Heart left ventricle (tissue), 16 donors: Measurements from ENCODE around the gene KRT16. TPM values are rescaled to one million over a fixed set of nuclear protein-coding genes. Genes with fewer than 3 reads are reported as not detected.
"Not testable (repeated sequence)": the region's sequence is repeated elsewhere in the genome, so short reads cannot be mapped to it uniquely, and the experiment has no call there.

ENCODE experiments used
- ATAC-seq, 4 donors: fragments of 200-7000 bp; cut with Tn5 transposase; one replicate each; pipeline ENCODE4 v1.9.1; 2020 to 2022; ENCODE audit warnings: moderate library complexity in 4 of 4, mild to moderate bottlenecking in 3 of 4, moderate number of reproducible peaks in 1 of 4
- DNase-seq, 5 donors: peaks; one replicate each; pipeline ENCODE4 v3.0.0-alpha.2; 2020
- H3K27ac ChIP-seq, 12 donors: fragments of 200-600 bp; sonication (generic) in 4 of 12; one replicate each; pipeline versions ENCODE4 v1.5.0 to v1.8.0; 2016 to 2022; ENCODE audit warnings: mild to moderate bottlenecking in 2 of 12
- H3K27me3 ChIP-seq, 9 donors: fragments of 200-600 bp; sonication (generic) in 2 of 9; one replicate each; pipeline versions ENCODE4 v1.5.1 to v1.8.0; 2016 to 2022; ENCODE audit warnings: mild to moderate bottlenecking in 3 of 9
- H3K36me3 ChIP-seq, 9 donors: fragments of 200-600 bp; sonication (generic) in 2 of 9; one replicate each; pipeline versions ENCODE4 v1.5.0 to v1.8.0; 2018 to 2022; ENCODE audit warnings: mild to moderate bottlenecking in 2 of 9
- H3K4me1 ChIP-seq, 12 donors: fragments of 200-600 bp; sonication (generic) in 4 of 12; one replicate each; pipeline versions ENCODE4 v1.5.0 to v1.8.0; 2016 to 2022; ENCODE audit warnings: mild to moderate bottlenecking in 3 of 12
- H3K4me3 ChIP-seq, 12 donors: fragments of 200-600 bp; sonication (generic) in 4 of 12; one replicate each; pipeline versions ENCODE4 v1.5.0 to v1.8.0; 2017 to 2022; ENCODE audit warnings: mild to moderate bottlenecking in 9 of 12, moderate library complexity in 4 of 12
- H3K9me3 ChIP-seq, 12 donors: fragments of 200-600 bp; sonication (generic) in 4 of 12; one replicate each; pipeline versions ENCODE4 v1.5.0 to v1.8.0; 2016 to 2022; ENCODE audit warnings: mild to moderate bottlenecking in 1 of 12
- CTCF ChIP-seq, 12 donors: fragments of 200-600 bp; sonication (generic) in 4 of 12; IDR thresholded peaks; one replicate each; pipeline versions ENCODE4 v1.5.0 to v1.8.0; 2018 to 2022; ENCODE audit warnings: antibody characterized with exemption in 12 of 12, mild to moderate bottlenecking in 5 of 12
- POLR2A ChIP-seq, 2 donors: fragments of 450-650 bp; IDR thresholded peaks; one replicate each; pipeline ENCODE4 v1.6.1; 2017; ENCODE audit warnings: antibody characterized with exemption in 2 of 2, mild to moderate bottlenecking in 2 of 2, moderate library complexity in 2 of 2
- WGBS, 4 donors: extraction: QIAGEN DNeasy Blood & Tissue Kit in 2 of 4; methylation state at CpG; one replicate each; pipeline versions ENCODE4 v1.1.5 to v1.1.7; 2013 to 2018; 5-methylcytosine and 5-hydroxymethylcytosine counted together
- intact Hi-C, 10 donors: fragments of 100-400 bp; cut with DNase I; formaldehyde crosslinking; loops; one replicate each; pipeline versions ENCODE4 v1.11.1 to v1.14.2; 2022
- polyA plus RNA-seq, 2 donors: library from polyadenylated mRNA; stranded (reverse); fragments of 200-250 nt; gene quantifications; one replicate each; pipeline ENCODE4 v1.2.3, GENCODE V29; 2013
- total RNA-seq, 9 donors: library from RNA; depleted of rRNA in 2 of 9; stranded (reverse); fragments of >200 nt in 2 of 9; fragmentation: NEBNext Ultra II Directional in 3 of 9; extraction: Animal tissue kit (Norgen Biotek cat#: 25700) in 3 of 9; gene quantifications; one replicate each; pipeline versions ENCODE4 v1.1.0 to v1.2.4, GENCODE V29; 2016 to 2023
- donor health status: ischemic (EF 13 %, LVEDD 7.1; RV severe dilation, severe dysfunction).
- donor health status: healthy with polysubstance abuse.
- donor health status: DM: no; HTN: yes; CAD: no.
- donor health status: DM: no; HTN: no; CAD: no.
- donor health status: ischemic (EF 25% LVEDD 6.9; RV normal size, moderate dysfunction).
- donor health status: ischemic (EF 25% LVEDD 5.7; RV mildly dilated, moderate dysfunction).
- donor health status: healthy.
- donor health status: DM: yes; HTN: yes; CAD: no.
- donor health status: ischemic (EF 35%, LVEDD 5.7; RV mildly dilated, moderate dysfunction).
- donor health status: nonischemic (EF 11% LVEDD 7.7; RV severe dilation, severe dysfunction).
- donor health status: DM: yes; HTN: yes; CAD: no.
- donor health status: PGD.
- donor health status: ischemic (EF 29% LVEDD 5.4; RV normal size, mild dysfunction).
- donor health status: nonischemic (EF 23%, LVEDD 6.1; RV moderate dilation, normal function).

KRT16 gene
- total and polyA plus RNA-seq, 11 donors: 0.06 TPM; not detected in 10

- intact Hi-C loops: no loop called here
- no peaks in the 10 kb centered on the region for H3K4me1 ChIP-seq
- TF ChIP-seq CTCF (IDR thresholded peaks at IDR 0.05) (no peak), POLR2A (IDR thresholded peaks at IDR 0.05) (no peak)
- H3K36me3 ChIP-seq: no peaks in the 10 kb centered on the region
- no peak overlapping the region for H3K27ac ChIP-seq
- H3K4me3 ChIP-seq: no peak overlapping the region
- H3K27me3 ChIP-seq: peaks cover 0 to 41% (median 0%) of the 10 kb centered on the region in 9 donors
- H3K9me3 ChIP-seq: peaks cover 0 to 18% (median 4%) of the 10 kb centered on the region in 12 donors
- WGBS, 4 donors: 89 to 91% (median 89%) methylated on average over 24 to 25 of the region's 25 CpGs
- ATAC-seq (no peak), DNase-seq (peak in 1 of 5 donors; percentile 56)
These were observed 1.5 kb downstream of the KRT16 start for GRCh38 chr17:41610965-41611640.

- ATAC-seq, H3K4me1 ChIP-seq, intact Hi-C loops, H3K36me3 ChIP-seq, H3K4me3 ChIP-seq, H3K27ac ChIP-seq: not testable (repeated sequence)
- Histone ChIP-seq H3K9me3 (peaks cover 0 to 20% (median 4%) of the 10 kb centered on the region in 12 donors), H3K27me3 (peaks cover 0 to 31% (median 0%) of the 10 kb centered on the region in 9 donors)
- TF ChIP-seq CTCF (IDR thresholded peaks at IDR 0.05): peak in 4 of 12 donors; percentile 14 to 22 (median 18)
- DNase-seq: peak in 1 of 5 donors; percentile 54
- 2 to 12% (median 7%) methylated on average over 8 to 10 of the region's 10 CpGs for WGBS, 4 donors
These were observed 2.5 kb downstream of the KRT16 start for GRCh38 chr17:41610061-41610517.

- H3K36me3 ChIP-seq, ATAC-seq, DNase-seq, H3K4me3 ChIP-seq, H3K27ac ChIP-seq, H3K4me1 ChIP-seq, intact Hi-C loops: not testable (repeated sequence)
- Histone ChIP-seq H3K9me3 (peaks cover 0 to 20% (median 4%) of the 10 kb centered on the region in 12 donors), H3K27me3 (peaks cover 0 to 14% (median 0%) of the 10 kb centered on the region in 9 donors)
- 62 to 87% (median 81%) methylated on average over 4 of the region's 4 CpGs for WGBS, 4 donors
These were observed 5.6 kb downstream of the KRT16 start for GRCh38 chr17:41606930-41607329.

GRCh38 chr17:41602524-41602923, 10.0 kb downstream of the KRT16 start:
- DNase-seq (no peak), ATAC-seq (no peak)
- Histone ChIP-seq H3K36me3 (no peaks in the 10 kb centered on the region), H3K9me3 (peaks cover 0 to 17% (median 4%) of the 10 kb centered on the region in 12 donors), H3K27me3 (peaks cover 0 to 14% (median 0%) of the 10 kb centered on the region in 9 donors), H3K4me1 (no peaks in the 10 kb centered on the region), H3K27ac (no peak overlapping the region), H3K4me3 (no peak overlapping the region)
- 57 to 83% (median 74%) methylated on average over 2 of the region's 2 CpGs for WGBS, 4 donors
- intact Hi-C loops: no loop called here
- no peak for TF ChIP-seq POLR2A (IDR thresholded peaks at IDR 0.05)
- no peak for TF ChIP-seq CTCF (IDR thresholded peaks at IDR 0.05)
